SH-SY5Y (cell line): Measurements from ENCODE around the gene RASGEF1C.

Source experiments
- GATA2 ChIP-seq: IDR thresholded peaks from 2 replicates; pipeline ENCODE4 v1.6.1; 2011; ENCODE audit warnings: mild to moderate bottlenecking, low read depth, low read length
- GATA3 ChIP-seq: IDR thresholded peaks from 2 replicates; pipeline ENCODE4 v1.6.1; 2011; ENCODE audit warnings: low read depth, mild to moderate bottlenecking, low read length, moderate library complexity

DNA sequence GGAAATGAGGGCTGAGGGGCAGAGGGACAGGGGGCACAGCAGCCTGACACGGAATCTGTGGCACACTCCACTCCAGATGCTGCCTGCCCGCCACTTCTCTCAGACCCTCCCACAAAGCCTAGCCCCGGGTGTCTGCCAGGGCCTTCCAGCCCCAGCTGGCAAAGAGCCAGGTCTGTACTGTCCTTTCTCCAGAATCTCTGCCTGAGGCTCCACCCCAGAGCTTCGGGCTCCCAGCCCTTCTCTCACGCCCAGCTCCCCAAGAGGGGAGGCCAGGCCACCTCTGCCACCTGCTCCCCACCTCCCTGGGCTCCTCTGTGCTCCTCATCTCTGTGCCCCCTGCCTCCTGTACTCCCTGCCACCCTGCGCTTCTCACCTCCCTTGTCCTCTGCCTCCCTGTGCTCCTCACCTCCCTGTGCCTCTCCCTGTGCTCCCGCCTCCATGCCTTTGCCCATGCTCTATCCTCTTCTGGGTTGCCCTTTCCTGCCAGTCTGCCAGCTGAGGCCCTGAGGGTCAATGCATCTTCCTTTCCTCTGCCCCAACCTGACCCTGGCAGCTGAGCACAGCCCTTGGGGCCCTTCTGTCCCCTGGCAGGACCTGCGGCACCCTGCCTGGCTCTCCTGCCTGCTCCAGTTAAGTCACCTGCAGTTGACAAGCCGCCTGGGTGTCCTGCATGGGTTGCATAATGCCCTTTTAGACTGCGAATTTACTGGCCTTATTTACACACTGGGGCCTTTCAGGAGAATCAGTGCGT is 36.4 kb downstream of the RASGEF1C start:
- no peak for TF ChIP-seq GATA2
- no peak for TF ChIP-seq GATA3
